ENCODE results near the gene PID1.

Gene PID1

GRCh38 chr2:229022071-229022470 is 249.0 kb downstream of the PID1 start:
- no peak for DNase-seq (ENCODE audit: low read depth, low spot score)

DNA sequence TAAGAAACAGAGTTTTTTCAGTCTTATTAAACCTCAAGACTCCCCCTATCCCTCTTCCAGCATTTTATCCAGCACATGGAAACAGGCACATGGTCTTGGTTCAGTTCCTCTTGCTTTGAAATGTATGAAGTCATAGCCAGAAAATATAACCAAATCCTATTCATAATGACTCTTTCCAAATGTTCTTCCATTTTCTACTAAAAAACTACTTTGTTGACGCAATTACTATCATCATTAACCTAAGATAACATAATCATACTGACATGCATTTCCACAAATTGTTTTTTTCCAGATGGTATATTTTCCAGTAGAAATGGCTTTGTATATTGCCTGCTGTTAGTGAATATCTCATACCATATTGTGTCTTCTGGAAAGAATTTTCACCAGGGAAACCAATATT is 261.3 kb downstream of the PID1 start:
- DNase-seq (ENCODE audit: low read depth, low spot score), result no peak

DNA sequence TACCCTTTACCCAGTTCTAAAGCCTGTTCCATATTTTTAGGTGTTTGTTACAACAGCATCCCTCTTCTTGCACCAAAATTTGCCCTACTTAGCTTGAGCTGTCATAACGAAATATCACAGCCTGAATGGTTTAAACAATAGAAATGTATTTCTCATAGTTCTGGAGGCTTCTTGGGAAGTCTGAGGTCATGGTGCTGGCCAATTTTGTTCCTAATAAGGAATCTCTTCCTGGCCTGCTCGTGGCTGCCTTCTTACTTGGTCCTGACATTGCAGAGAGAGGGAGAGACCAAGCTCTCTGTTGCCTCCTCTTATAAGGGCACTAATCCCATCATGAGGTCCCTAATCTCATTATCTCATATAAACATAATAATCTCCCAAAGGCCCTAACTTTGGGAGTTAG is 267.8 kb downstream of the PID1 start:
- no peak for DNase-seq (ENCODE audit: low read depth, low spot score)

DNA sequence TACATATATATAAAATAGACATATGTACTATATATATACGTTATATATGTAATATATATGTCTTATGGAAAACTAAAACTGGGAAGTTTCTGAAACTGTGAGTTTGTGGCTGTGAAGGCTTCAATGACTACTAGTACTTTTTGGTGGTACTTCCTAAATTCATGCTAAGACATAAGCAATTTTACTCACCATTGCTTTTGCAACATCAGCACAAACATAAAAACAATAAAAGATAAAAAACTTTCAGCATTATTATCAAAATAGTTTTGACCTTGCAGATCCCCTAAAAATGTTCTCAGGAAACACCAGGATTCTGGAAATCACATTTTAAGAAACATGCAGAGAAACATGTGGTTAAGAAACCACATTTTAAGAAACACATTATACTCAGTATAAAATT is 269.9 kb downstream of the PID1 start:
- no peak for DNase-seq (ENCODE audit: low read depth, low spot score)

DNA sequence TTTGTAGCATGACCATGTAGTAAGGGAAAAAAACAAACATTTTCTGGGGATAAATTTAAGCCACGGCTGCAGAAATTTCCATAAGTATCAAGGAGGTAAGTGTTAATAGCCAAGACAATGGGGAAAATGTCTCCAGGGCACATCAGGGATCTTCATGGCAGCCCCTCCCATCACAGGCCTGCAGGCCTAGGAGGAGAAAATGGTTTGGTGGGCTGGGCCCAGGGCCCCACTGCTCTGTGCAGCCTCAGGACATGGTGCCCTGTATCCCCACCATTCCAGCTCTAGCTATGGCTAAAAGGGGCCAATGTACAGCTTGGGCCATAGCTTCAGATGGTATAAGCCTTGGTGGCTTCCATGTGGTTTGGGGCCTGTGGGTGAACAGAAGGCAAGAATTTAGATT is 271.8 kb downstream of the PID1 start:
- DNase-seq (ENCODE audit: low read depth, low spot score), result no peak

- no peak for DNase-seq (ENCODE audit: low read depth, low spot score)
These were observed 282.3 kb downstream of the PID1 start for GRCh38 chr2:228988786-228989185.

DNA sequence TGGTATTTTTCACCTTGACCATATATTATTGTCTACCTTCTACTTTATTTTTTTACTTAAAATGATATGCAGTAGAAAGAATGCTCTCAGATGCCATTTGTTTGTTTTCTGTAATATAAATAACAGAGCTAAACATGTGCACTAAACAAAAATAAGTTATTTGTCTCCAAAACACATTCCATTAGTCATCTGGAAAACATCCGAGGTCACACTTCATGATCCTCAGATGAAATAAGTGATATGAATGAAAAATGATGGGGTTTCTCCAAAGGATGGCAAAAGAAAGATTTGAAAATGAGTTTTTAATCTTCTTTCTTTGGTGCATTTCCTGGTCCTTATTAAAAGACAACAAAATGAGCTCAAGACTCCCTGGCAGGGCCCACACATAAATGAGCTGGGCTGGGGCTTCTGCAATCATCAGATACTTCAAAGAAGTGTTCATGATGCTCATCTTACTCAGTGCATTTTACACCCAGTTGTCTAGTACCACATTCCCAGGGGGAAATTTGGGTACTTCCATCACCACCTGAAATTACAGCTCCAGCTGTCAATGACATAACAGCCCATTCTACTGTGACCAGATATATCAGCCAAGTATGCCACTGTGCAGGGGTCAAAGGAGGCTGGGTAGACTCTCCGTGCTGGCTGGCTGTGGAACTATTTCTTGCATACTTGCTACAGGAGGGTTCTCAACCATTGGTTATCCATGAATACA is 283.5 kb downstream of the PID1 start:
- no peak for DNase-seq (ENCODE audit: low read depth, low spot score)

DNA sequence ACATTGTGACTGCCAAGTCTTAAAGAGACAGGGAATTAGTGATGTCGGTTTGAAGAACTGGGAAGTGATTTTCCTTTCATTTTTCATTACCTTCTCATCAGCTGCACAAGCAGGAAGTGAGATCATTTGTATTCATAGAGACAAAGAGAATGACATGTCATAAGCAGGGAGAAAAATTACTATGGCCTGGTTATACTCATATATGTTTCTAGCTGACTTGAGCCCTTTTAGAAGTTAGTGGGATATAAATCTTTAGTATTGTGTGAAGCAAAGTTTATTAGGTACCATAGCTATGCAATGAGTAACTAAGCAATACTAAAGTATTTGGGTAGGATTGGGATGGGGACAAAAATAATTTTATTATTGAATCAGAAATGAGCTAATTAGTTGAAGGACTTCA is 284.1 kb downstream of the PID1 start:
- no peak for DNase-seq (ENCODE audit: low read depth, low spot score)

DNA sequence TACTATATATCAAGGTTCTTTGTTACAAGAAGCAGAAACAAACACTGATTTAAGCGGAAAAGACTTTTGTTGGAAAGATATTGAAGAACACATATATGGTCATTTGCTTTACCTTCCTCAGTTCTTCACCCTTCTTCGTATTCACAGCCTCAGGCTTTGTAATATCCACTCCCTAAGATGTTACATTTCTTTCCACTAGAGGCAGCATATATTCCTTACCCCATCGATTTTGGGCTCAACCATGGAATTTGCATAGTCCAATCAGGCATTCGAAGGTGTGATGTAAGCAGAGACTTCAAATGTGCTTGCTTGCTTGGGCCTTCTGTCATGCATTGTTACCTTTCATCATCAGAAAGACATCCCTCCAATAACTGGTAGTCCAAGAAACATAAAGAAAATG is 287.4 kb downstream of the PID1 start:
- no peak for DNase-seq (ENCODE audit: low read depth, low spot score)

GRCh38 chr2:228974169-228974568 is 296.9 kb downstream of the PID1 start:
- DNase-seq (ENCODE audit: low read depth, low spot score), result no peak
